ENCODE results near the gene ASH1L. TPM values are rescaled to one million over a fixed set of nuclear protein-coding genes. Genes with fewer than 3 reads are reported as not detected.
"Not testable (repeated sequence)": the region's sequence is repeated elsewhere in the genome, so short reads cannot be mapped to it uniquely, and the experiment has no call there.

ASH1L gene
- total RNA-seq, 4 donors from 2014 or later = 55.6 to 81.3 (median 75.0) TPM

DNA sequence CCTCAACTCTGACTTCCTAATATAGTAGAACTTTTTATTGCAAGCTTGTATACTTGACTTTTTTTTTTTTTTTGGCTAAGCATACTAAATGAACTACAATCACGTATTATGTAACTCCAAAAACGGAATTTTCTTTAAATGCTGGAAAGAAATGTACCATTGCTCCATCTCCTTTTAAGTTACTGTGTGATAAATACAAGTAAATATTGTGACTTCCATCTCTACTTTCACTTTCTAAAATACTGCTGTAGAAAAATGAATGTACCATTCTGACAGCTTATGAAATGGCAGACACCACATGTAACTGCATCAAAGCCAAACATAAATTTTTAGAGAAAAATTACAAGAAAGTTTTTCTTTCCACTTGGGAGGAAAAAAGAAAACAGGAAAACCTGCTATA lies 54.7 kb downstream of the ASH1L start:
- TF ChIP-seq POLR2A (IDR thresholded peaks at IDR 0.05) (no peak), POLR2AphosphoS5 (IDR thresholded peaks at IDR 0.05) (no peak), EP300 (IDR thresholded peaks at IDR 0.05) (no peak)
- TF ChIP-seq, protein P1, sequence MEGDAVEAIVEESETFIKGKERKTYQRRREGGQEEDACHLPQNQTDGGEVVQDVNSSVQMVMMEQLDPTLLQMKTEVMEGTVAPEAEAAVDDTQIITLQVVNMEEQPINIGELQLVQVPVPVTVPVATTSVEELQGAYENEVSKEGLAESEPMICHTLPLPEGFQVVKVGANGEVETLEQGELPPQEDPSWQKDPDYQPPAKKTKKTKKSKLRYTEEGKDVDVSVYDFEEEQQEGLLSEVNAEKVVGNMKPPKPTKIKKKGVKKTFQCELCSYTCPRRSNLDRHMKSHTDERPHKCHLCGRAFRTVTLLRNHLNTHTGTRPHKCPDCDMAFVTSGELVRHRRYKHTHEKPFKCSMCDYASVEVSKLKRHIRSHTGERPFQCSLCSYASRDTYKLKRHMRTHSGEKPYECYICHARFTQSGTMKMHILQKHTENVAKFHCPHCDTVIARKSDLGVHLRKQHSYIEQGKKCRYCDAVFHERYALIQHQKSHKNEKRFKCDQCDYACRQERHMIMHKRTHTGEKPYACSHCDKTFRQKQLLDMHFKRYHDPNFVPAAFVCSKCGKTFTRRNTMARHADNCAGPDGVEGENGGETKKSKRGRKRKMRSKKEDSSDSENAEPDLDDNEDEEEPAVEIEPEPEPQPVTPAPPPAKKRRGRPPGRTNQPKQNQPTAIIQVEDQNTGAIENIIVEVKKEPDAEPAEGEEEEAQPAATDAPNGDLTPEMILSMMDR (IDR thresholded peaks at IDR 0.05) = no peak
- Histone ChIP-seq H3K4me1 (peaks cover 3 to 71% (median 4%) of the 10 kb centered on the region in 3 donors), H3K4me3 (no peak overlapping the region), H3K27ac (peak overlapping the region in 2 of 4 donors; percentile 5 to 24), H3K36me3 (peaks cover 0 to 6% of the 10 kb centered on the region in 2 donors), H3K9me3 (no peaks in the 10 kb centered on the region), H3K27me3 (no peaks in the 10 kb centered on the region)
- WGBS, 2 donors (ENCODE audit: low coverage in 1 of 2) = 15 to 21% methylated on average over 2 of the region's 2 CpGs
- ATAC-seq = no peak

DNA sequence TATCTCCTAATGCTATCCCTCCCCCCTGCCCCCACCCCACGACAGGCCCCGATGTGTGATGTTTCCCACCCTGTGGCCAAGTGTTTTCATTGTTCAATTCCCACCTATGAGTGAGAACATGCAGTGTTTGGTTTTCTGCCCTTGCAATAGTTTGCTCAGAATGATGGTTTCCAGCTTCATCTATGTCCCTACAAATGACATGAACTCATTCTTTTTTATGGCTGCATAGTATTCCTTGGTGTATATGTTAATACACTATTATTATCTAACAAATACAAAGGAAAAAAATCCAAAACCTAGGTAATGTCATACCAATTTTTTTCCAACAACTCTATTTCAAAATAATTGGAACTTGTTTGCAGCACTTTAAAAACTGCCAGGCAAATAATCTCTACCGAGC lies 56.6 kb downstream of the ASH1L start:
- not testable (repeated sequence) for H3K36me3 ChIP-seq, H3K27ac ChIP-seq, H3K9me3 ChIP-seq, ATAC-seq, H3K27me3 ChIP-seq, H3K4me3 ChIP-seq
- peaks cover 3 to 75% (median 4%) of the 10 kb centered on the region in 3 donors for H3K4me1 ChIP-seq
- 89 to 97% methylated on average over 3 of the region's 3 CpGs for WGBS, 2 donors (ENCODE audit: low coverage in 1 of 2)

DNA sequence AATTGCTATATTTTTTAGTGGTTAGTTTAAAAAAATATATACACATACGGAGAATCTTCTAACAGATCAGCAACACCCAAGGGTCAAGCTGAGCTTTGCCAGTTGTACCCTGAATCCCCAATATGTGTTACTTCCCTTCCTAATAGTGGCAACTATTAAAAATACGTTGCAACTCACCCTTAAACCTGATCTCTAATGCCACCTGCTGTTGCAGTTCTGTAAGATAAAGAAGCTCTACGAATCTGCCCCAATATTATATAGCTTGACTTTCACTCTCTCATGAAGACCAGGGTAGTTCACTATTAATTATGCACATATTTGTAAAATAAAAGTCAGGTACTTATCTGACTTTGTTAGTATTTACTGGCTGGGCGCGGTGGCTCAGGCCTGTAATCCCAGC lies 58.4 kb downstream of the ASH1L start:
- H3K4me1 ChIP-seq = peaks cover 4 to 75% (median 7%) of the 10 kb centered on the region in 3 donors
- no peaks in the 10 kb centered on the region for H3K27me3 ChIP-seq
- H3K4me3 ChIP-seq = no peak overlapping the region
- TF ChIP-seq EP300 (IDR thresholded peaks at IDR 0.05) = no peak
- TF ChIP-seq, protein P1 (IDR thresholded peaks at IDR 0.05) = peak in 3 of 4 experiments; percentile 18 to 44 (median 36)
- no peak for TF ChIP-seq POLR2A (IDR thresholded peaks at IDR 0.05)
- H3K36me3 ChIP-seq = no peaks in the 10 kb centered on the region
- no peak for ATAC-seq
- 18 to 52% methylated on average over 3 to 5 of the region's 5 CpGs for WGBS, 2 donors (ENCODE audit: low coverage in 1 of 2)
- no peaks in the 10 kb centered on the region for H3K9me3 ChIP-seq
- H3K27ac ChIP-seq = no peak overlapping the region

DNA sequence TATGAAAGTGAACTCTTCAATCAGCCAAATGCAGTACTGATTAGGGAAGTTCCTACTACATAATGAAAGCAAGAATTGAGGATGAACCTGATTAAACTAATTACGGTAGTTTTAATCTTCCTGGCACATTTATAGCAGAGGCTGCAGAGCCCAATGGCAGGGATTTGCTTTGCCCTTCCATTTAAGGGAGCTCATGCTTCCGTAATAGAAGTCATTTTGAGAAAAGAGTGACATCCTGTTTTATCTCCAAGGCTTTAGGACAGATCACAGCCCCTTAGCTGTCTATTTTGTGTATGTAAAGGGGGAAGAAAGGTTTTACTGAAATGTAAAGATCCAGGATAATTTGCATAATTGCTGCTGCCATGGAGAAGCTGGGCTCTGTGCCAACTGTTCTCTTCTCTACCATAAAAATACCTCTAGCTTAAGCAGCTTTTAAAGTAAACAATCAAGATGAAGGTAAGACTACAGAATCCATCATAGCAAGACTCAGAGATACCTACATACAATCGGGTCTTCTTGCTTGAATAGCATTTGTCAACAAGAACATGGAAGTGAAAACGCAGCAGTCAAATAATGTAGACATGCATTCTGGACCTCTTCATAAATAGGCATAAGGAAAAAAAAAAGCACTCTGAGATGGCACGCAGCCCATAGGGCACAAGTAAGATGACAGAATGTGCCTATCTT lies 62.5 kb downstream of the ASH1L start:
- Histone ChIP-seq H3K9me3 (no peaks in the 10 kb centered on the region), H3K4me3 (no peak overlapping the region), H3K4me1 (peaks cover 4 to 64% (median 7%) of the 10 kb centered on the region in 3 donors), H3K36me3 (no peaks in the 10 kb centered on the region), H3K27me3 (no peaks in the 10 kb centered on the region), H3K27ac (no peak overlapping the region)
- TF ChIP-seq, protein P1 (IDR thresholded peaks at IDR 0.05) = no peak
- ATAC-seq = no peak
- 31 to 52% methylated on average over 5 of the region's 5 CpGs for WGBS, 2 donors (ENCODE audit: low coverage in 1 of 2)

DNA sequence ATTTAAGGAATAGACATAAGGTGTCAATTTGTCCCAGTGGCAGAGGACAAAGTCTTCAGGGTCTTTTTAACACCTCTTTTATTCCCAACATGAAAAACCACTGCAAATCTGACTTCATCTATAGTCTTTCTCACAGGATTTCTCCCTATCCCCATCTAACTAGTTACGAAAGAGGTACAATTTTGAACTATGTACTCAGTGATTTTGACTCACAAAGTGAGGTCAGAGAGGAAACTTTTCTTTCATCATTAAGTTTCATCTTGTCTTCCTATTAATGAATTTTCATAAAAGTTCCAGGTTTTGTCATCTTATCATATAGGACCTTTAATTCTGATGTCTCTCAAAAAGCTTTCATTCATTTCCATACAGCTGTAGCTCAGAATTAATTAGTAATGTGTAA lies 63.3 kb downstream of the ASH1L start:
- no peak overlapping the region for H3K4me3 ChIP-seq

DNA sequence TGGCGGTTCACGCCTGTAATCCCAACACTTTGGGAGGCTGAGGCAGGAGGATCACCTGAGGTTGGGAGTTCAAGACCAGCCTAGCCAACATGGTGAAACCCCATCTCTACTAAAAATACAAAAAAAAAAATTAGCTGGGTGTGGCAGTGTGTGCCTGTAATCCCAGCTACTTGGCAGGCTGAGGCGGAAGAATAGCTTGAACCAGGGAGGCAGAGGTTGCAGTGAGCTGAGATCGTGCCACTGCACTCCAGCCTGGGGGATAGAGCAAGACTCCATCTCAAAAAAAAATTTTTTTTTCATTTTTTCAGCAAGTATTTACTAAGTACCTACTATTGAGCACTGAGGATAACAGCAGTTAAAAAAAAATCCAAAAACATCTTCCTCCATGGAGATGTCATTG lies 69.0 kb downstream of the ASH1L start:
- WGBS, 2 donors (ENCODE audit: low coverage in 1 of 2) = 76 to 100% methylated on average over 2 to 4 of the region's 4 CpGs
- not testable (repeated sequence) for H3K27me3 ChIP-seq, H3K27ac ChIP-seq, ATAC-seq, H3K36me3 ChIP-seq, H3K9me3 ChIP-seq, H3K4me3 ChIP-seq
- peaks cover 0 to 20% (median 6%) of the 10 kb centered on the region in 3 donors for H3K4me1 ChIP-seq

More for the DNA sequence above, 63.3 kb downstream of the ASH1L start:
- H3K9me3 ChIP-seq = no peaks in the 10 kb centered on the region
- TF ChIP-seq, protein P1 (IDR thresholded peaks at IDR 0.05) = no peak
- TF ChIP-seq EP300 (IDR thresholded peaks at IDR 0.05) (no peak), POLR2AphosphoS5 (IDR thresholded peaks at IDR 0.05) (no peak), POLR2A (IDR thresholded peaks at IDR 0.05) (no peak)
- no peaks in the 10 kb centered on the region for H3K27me3 ChIP-seq
- H3K36me3 ChIP-seq = no peaks in the 10 kb centered on the region
- no peak for ATAC-seq
- peaks cover 4 to 60% (median 7%) of the 10 kb centered on the region in 3 donors for H3K4me1 ChIP-seq
- WGBS, 2 donors (ENCODE audit: low coverage in 1 of 2) = 83 to 100% methylated on average over 1 of the region's 1 CpG
- no peak overlapping the region for H3K27ac ChIP-seq

DNA sequence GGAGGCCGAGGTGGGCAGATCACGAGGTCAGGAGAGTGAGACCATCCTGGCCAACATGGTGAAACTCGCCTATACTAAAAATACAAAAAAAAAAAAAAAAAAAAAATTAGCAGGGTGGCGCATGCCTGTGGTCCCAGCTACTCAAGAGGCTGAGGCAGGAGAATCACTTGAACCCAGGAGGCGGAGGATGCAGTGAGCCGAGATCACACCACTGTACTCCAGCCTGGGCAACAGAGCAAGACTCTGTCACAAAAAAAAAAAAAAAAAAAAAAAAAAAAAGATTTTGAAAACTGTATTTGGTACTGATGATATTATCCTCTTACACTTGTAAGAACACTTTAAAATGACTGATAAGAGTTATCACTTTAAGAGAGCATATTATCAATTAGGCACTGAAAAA lies 74.2 kb downstream of the ASH1L start:
- H3K9me3 ChIP-seq, H3K36me3 ChIP-seq, H3K27me3 ChIP-seq, ATAC-seq, H3K4me1 ChIP-seq, H3K27ac ChIP-seq, H3K4me3 ChIP-seq: not testable (repeated sequence)
- WGBS, 2 donors (ENCODE audit: low coverage in 1 of 2) = 90 to 97% methylated on average over 2 to 5 of the region's 6 CpGs
